GM21367 (cell line): Measurements from ENCODE around the gene NR2C1.
"Not testable (repeated sequence)": the region's sequence is repeated elsewhere in the genome, so short reads cannot be mapped to it uniquely, and the experiment has no call there.

Experiments
- ATAC-seq: cut with Tn5 transposase; IDR thresholded peaks from one replicate; pipeline ENCODE4 v1.9.1; 2021; ENCODE audit not compliant: unreplicated experiment

Gene NR2C1

GRCh38 chr12:95072900-95073697 lies at the start of gene NR2C1:
TSS of gene NR2C1 (minus strand) at chr12:95073618. CDS start at chr12:95067384, 6,234 bp downstream.
- ATAC-seq = peak; percentile 95

GRCh38 chr12:95118788-95119179 lies 45.4 kb upstream of the NR2C1 start:
- no peak for ATAC-seq

GRCh38 chr12:95118138-95118787 lies 44.8 kb upstream of the NR2C1 start:
- ATAC-seq = no peak

- peak; percentile 85 for ATAC-seq
Observed at GRCh38 chr12:95117178-95117599, 43.8 kb upstream of the NR2C1 start.

- ATAC-seq = peak; percentile 35
Observed at GRCh38 chr12:95116773-95117172, 43.4 kb upstream of the NR2C1 start.

- ATAC-seq = no peak
Observed at GRCh38 chr12:95116341-95116740, 42.9 kb upstream of the NR2C1 start.

GRCh38 chr12:95115641-95116040 lies 42.2 kb upstream of the NR2C1 start:
- ATAC-seq = no peak

- no peak for ATAC-seq
Observed at GRCh38 chr12:95114766-95115405, 41.5 kb upstream of the NR2C1 start.

DNA sequence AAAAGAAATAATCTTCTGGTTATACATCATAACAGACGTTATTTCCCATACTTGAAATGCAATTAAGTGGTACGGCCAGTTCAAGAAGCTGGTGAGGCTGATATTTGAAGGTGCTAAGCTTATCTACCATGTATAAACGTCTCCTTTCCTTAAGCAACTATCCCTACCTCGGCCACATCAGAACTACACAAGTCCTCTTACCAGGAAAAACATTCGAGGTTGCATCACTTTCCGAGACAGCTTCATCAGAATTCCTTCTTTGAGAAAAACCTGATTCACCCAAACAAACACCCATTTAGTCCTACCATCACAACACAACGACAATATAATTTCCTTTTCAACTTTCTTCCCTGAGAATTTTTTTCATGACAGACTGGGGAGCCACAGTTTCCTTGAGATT lies 33.9 kb upstream of the NR2C1 start:
- ATAC-seq = no peak

DNA sequence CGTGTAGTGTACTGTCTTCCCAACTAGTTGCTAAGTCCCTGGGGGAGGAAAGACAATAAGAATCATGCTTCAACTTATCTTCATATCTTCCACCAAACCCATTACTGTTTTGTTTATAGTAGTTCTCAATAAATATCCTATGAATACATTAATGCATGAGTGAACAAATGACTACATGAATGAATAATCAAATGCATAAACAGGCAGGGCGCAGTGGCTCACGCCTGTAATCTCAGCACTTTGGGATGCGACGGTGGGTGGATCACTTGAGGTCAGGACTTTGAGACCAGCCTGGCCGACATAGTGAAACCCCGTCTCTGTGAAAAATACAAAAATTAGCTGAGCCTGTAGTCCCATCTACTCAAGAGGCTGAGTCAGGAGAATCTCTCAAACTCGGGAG lies 32.1 kb upstream of the NR2C1 start:
- no peak for ATAC-seq

DNA sequence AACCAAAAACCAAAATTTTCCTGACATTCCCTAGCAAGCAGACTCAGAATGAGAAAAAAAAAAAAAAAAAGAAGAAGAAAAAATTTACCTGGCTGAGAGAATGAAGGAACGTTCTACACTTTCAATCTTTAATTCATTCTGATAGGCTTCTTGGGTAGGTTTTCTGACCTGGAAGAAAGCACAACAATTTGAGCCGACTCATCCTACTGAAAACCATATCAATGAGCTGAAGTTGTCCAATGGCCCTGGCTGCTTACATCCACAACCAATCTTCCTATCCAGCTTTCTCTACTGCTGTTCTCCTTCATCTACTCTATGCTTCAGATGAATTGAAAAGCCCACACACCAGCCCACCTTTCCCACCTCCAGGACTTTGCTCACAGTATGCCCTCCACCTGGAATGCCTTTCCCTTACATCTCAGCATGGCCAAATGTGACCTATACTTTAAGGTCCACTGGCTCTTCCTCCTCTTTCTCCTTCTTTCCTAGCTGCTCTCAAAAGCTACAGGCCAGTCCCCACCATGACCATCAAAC lies 31.6 kb upstream of the NR2C1 start:
- ATAC-seq = no peak

DNA sequence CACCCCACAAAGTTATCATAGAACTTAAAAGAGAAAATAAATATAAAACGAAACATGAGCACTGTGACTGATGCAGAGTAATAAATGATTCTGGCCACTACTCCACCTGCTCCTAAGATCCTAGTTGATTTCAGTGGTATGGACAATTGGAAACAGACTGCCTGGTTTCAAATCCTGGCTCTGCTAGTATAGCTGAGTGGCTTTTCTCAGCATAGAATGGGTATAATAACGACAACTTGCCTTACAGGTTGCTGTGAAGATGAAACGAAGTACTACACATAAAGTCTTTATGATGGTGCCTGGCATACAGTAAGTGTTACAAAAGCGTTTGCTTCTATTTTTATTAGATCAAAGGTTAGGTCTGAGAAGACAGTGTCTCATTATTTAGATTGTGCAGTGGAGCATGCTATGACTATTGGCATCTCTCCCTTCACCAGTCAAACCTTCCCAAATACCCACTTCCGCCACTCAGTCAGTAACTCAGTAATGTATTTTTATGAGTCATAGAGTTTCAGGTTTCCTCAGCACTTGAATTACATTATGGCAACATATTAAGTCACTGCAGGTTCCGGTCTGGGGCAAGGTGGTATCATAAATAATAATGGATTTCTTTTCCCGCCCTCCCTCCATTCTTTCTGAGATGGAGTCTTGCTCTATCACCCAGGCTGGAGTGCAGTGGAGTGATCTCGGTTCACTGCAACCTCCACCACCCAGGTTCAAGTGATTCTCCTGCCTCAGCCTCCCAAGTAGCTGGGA lies 29.7 kb upstream of the NR2C1 start:
- peak; percentile 93 for ATAC-seq

GRCh38 chr12:95101957-95102356 lies 28.5 kb upstream of the NR2C1 start:
- ATAC-seq = not testable (repeated sequence)

DNA sequence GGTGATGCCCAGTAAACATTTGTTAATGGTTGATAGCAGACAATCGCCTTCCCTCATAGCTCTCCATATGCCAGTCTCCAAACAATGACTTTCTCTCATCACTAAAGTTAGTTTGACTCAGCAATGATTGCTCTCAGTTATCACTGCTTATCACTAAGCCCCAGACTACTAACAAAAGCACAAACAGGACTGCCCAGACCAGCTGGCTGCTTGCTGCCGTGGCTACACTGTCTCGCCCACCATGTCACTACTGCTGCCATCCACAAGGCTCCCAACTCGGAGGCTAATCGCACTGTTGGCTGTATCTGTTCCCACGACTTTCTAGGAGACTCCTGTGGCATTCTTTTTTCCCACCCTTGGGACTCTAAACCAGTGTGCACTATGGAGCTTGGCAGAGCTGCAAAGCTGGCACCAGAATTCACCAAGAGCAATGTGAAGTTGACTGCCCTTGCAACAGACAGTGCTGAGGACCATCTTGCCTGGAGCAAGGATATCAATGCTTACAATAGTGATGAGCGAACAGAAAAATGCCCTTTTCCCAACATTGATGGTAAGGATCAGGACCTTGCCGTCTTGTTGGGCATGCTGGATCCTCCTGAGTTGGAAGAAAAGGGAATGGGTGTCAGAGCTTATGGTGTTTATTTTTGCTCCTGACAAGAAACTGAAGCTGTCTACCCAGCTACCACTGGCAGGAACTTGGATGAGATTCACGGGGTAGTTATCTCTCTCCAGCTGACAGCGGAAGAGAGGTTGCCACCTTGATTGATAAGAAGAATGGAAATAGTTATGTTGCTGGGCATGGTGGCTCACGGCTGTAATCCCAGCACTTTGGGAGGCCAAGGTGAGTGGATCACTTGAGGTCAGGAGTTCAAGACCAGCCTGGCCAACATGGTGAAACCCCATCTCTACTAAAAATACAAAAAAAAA lies 27.1 kb upstream of the NR2C1 start:
- ATAC-seq = no peak

- no peak for ATAC-seq
Observed at GRCh38 chr12:95099270-95099790, 25.9 kb upstream of the NR2C1 start.

DNA sequence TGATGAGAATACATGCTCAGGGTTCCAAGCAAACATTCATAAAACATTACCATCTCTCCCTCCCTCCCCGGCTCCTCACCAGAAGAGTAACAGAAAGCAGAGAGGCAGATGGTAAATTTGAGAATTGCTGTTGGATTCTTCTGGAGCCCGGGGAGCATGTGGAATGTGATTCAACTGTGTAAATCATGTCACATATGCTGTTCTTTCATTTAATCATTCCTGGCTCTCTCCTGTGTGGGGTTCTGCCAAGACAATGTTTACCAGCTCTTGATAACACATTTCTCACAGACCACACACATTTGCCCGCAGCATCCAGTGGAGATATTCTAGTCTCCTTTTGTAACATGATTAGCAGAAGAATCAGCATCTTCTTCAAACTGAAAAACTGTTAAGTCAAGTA lies 23.4 kb upstream of the NR2C1 start:
- ATAC-seq = no peak

GRCh38 chr12:95096378-95096777 lies 23.0 kb upstream of the NR2C1 start:
- ATAC-seq = no peak

DNA sequence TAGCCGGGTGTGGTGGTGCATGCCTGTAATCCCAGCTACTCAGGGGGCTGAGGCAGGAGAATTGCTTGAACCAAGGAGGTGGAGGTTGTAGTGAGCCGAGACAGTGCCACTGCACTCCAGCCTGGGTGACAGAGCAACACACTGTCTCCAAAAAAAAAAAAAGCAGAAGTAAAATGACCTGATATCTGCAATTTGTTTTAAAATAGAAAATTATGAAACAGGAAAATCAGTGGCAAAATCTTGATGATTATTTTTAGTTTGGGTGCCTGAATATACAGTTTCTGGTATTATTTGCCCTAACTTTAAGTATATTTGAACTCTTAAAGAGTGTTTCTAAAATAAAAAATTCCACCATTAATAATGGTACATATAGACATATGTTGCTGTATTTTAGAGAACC lies 22.4 kb upstream of the NR2C1 start:
- ATAC-seq = not testable (repeated sequence)

DNA sequence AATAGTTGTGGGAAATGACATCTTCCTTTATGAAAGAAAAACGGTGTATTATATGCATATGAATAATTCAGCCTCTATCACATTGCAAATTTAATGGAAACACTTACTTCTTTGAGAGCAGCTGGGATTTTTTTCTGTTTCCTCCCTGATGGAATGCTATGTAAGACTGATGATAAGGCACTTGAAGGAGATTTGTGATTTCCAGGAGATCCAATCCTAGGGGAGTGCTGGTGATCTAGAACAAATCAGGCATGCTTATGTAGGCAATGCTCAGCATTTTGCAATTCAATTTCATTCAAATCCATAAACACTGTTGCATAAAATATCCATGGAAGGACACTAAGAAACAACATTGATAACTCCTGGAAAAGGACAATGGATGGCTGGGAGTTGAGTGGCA lies 16.0 kb upstream of the NR2C1 start:
- ATAC-seq = no peak

DNA sequence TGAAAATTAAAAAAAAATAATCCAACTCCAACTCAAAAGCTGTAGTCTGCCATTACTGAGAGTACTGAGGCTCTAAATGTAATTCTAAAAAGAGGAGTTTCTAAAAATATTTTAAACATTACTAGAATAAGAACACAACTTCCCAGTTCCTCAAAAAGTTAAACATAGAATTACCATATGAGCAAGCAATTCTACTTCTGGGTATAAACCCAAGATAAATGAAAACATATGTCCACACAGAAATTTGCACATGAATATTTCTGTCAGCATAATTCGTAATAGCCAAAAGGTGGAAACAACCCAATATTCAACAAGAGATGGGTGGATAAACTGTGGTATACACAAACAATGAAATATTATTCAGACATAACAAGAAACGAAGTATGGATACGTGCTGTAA lies 15.0 kb upstream of the NR2C1 start:
- ATAC-seq = no peak
